Uterus (tissue), 4 donors: ENCODE measurements around the gene N4BP3. TPM values are rescaled to one million over a fixed set of nuclear protein-coding genes. Genes with fewer than 3 reads are reported as not detected.
"Not testable (repeated sequence)": the region's sequence is repeated elsewhere in the genome, so short reads cannot be mapped to it uniquely, and the experiment has no call there.

ENCODE experiments used
- DNase-seq, 2 donors: peaks; one replicate each; pipeline ENCODE4 v3.0.0-alpha.2; 2019 to 2020
- H3K27ac ChIP-seq, 2 donors: fragments of 200-600 bp; sonication (generic); 1 replicate in 1 of 2; 2 replicates in 1 of 2; pipeline ENCODE4 v1.5.1; 2016 to 2018
- H3K27me3 ChIP-seq, 2 donors: fragments of 200-600 bp; sonication (generic); one replicate each; pipeline ENCODE4 v1.5.1; 2018 to 2019; ENCODE audit warnings: control low read depth in 1 of 2
- H3K36me3 ChIP-seq, 2 donors: fragments of 200-600 bp; sonication (generic); one replicate each; pipeline ENCODE4 v1.5.1; 2019; ENCODE audit warnings: control low read depth in 1 of 2
- H3K4me1 ChIP-seq, 2 donors: fragments of 200-600 bp; sonication (generic); one replicate each; pipeline ENCODE4 v1.5.1; 2018 to 2019; ENCODE audit warnings: control low read depth in 1 of 2
- H3K4me3 ChIP-seq, 2 donors: fragments of 200-600 bp; sonication (generic); 1 replicate in 1 of 2; 2 replicates in 1 of 2; pipeline ENCODE4 v1.5.1; 2018 to 2019; ENCODE audit warnings: mild to moderate bottlenecking in 1 of 2
- H3K9me3 ChIP-seq, 2 donors: fragments of 200-600 bp; sonication (generic); one replicate each; pipeline ENCODE4 v1.5.1; 2019; ENCODE audit warnings: control low read depth in 1 of 2
- POLR2A ChIP-seq, 2 donors: fragments of 450-650 bp; IDR thresholded peaks; one replicate each; pipeline ENCODE4 v1.6.1; 2016; ENCODE audit warnings: antibody characterized with exemption in 2 of 2, mild to moderate bottlenecking in 1 of 2, moderate library complexity in 1 of 2
- intact Hi-C: fragments of 100-400 bp; cut with DNase I; formaldehyde crosslinking; loops from one replicate; pipeline ENCODE4 v1.15.1; 2023; ENCODE audit warnings: low total_unique reads
- total RNA-seq, 4 donors: library from RNA; depleted of rRNA in 3 of 4; stranded (reverse); fragments of >200 nt in 3 of 4; gene quantifications; one replicate each; pipeline versions ENCODE4 v1.1.0 to v1.2.4, GENCODE V29; 2014 to 2023
- TF ChIP-seq, protein P1 (sequence below), 4 experiments: fragments of 200-600 bp in 2 of 4; fragments of 450-650 bp in 2 of 4; sonication (generic) in 2 of 4; IDR thresholded peaks; one replicate each; pipeline ENCODE4 v1.5.1; 2016 to 2019; ENCODE audit warnings: antibody characterized with exemption in 4 of 4, mild to moderate bottlenecking in 2 of 4, moderate library complexity in 1 of 4
- donor health status: DM: yes; HTN: yes; CAD: no.

The N4BP3 gene
- total RNA-seq, 4 donors from 2014 or later, result 0.59 to 9.6 (median 1.6) TPM

DNA sequence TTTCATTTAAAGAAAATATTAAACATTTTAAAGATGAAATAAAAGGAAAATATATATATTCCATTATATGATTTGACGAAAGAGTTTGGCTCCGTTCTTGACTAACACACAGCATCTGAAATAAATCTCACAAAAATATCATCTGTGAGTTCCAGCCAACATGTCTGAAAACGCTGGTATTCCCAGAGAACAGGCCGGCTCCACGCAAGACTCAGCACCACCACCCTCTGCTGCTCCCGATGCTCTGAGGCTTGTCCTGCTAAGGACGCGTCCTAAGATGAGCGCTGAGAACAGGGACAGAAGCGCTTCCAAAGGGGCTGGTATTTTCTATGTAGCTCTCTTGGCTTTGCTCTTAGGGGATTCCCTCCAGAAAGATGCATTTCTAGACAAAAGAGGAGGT, 40.6 kb upstream of the N4BP3 start:
- Histone ChIP-seq H3K27me3 (no peaks in the 10 kb centered on the region), H3K36me3 (no peaks in the 10 kb centered on the region), H3K27ac (no peak overlapping the region), H3K4me3 (no peak overlapping the region), H3K4me1 (no peaks in the 10 kb centered on the region), H3K9me3 (no peaks in the 10 kb centered on the region)
- intact Hi-C loops, result loop anchor here (5.0 kb wide), 1 partner anchor 90 kb away; no protein-coding TSS in a partner anchor
- TF ChIP-seq, protein P1, sequence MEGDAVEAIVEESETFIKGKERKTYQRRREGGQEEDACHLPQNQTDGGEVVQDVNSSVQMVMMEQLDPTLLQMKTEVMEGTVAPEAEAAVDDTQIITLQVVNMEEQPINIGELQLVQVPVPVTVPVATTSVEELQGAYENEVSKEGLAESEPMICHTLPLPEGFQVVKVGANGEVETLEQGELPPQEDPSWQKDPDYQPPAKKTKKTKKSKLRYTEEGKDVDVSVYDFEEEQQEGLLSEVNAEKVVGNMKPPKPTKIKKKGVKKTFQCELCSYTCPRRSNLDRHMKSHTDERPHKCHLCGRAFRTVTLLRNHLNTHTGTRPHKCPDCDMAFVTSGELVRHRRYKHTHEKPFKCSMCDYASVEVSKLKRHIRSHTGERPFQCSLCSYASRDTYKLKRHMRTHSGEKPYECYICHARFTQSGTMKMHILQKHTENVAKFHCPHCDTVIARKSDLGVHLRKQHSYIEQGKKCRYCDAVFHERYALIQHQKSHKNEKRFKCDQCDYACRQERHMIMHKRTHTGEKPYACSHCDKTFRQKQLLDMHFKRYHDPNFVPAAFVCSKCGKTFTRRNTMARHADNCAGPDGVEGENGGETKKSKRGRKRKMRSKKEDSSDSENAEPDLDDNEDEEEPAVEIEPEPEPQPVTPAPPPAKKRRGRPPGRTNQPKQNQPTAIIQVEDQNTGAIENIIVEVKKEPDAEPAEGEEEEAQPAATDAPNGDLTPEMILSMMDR (IDR thresholded peaks at IDR 0.05), result no peak
- no peak for TF ChIP-seq POLR2A (IDR thresholded peaks at IDR 0.05)
- no peak for DNase-seq

DNA sequence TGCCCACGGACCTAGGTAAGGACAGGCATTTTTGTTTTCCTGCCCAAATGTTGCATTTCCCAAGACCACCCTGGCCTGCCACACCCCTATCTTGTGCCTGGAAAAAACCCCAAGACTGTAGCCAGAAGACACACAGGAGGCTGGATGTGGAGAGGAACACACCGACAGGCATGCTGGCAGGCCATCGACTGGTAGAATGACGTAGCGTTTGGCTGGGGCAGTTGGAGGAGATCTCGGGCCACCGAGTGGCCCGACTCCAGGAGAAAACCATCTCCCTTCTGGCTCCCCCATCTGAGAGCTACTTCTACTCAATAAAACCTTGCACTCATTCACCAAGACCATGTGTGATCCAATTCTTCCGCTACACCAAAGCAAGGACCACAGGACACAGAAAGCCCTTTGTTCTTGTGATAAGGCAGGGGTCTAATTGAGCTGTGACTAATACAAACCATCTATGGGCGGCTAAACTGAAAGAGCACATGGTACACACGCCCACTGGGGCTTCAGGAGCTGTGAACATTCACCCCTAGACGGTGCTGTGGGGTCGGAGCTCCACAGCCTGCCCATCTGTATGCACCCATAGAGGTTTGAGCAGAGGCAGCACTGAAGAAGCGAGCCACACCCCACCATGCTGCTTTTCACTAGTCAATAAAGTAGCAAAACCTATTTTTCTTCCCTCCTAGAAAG, 38.9 kb upstream of the N4BP3 start:
- Histone ChIP-seq H3K36me3 (no peaks in the 10 kb centered on the region), H3K4me3 (no peak overlapping the region), H3K27ac (no peak overlapping the region), H3K9me3 (no peaks in the 10 kb centered on the region), H3K27me3 (no peaks in the 10 kb centered on the region), H3K4me1 (no peaks in the 10 kb centered on the region)
- TF ChIP-seq POLR2A (IDR thresholded peaks at IDR 0.05), result no peak
- TF ChIP-seq, protein P1 (IDR thresholded peaks at IDR 0.05), result no peak
- intact Hi-C loops, result loop anchor here (5.0 kb wide), 1 partner anchor 88 kb away; no protein-coding TSS in a partner anchor
- no peak for DNase-seq

DNA sequence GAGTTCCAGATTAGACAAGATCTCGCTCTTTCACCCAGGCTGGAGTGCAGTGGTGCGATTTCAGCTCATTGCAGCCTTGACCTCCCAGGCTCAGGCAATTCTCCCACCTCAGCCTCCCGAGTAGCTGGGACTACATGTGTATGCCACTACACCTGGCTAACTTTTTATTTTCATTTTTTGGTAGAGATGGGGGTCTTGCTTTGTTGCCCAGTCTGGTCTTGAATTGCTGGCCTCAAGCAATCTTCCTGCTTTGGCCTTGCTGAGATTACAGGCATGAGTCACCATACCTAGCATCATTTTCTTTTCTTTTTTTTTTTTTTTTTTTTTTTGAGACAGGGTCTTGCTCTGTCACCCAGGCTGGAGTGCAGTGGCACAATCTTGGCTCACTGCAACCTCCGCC, 36.4 kb upstream of the N4BP3 start:
- H3K9me3 ChIP-seq, H3K4me1 ChIP-seq, H3K4me3 ChIP-seq, DNase-seq, H3K27me3 ChIP-seq, H3K27ac ChIP-seq, intact Hi-C loops, H3K36me3 ChIP-seq: not testable (repeated sequence)

DNA sequence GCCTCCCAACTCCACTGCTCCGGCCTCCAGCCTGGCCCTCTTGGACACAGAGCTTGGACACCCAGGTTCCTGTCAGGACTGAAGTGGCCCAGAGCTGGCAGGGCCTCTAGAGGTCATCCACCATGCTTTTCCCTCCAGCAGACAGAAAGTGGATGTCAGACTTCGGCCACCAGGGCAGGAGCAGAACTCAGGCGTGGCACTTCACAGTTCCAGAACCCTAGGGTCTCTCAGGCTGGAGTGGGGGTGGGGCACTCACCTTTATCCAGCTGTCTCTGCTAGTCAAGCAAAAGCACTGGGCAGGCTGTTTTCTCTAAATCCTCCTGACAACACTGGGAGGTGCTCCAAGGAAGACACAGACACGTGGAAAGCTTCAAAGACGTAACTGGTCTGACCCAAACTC, 35.6 kb upstream of the N4BP3 start:
- no peak overlapping the region for H3K4me3 ChIP-seq
- no peaks in the 10 kb centered on the region for H3K36me3 ChIP-seq
- H3K27ac ChIP-seq, result no peak overlapping the region
- H3K4me1 ChIP-seq, result no peaks in the 10 kb centered on the region
- H3K9me3 ChIP-seq, result no peaks in the 10 kb centered on the region
- no peaks in the 10 kb centered on the region for H3K27me3 ChIP-seq
- TF ChIP-seq POLR2A (IDR thresholded peaks at IDR 0.05), result no peak
- TF ChIP-seq, protein P1 (IDR thresholded peaks at IDR 0.05), result no peak
- DNase-seq, result no peak
- intact Hi-C loops, result no loop called here

DNA sequence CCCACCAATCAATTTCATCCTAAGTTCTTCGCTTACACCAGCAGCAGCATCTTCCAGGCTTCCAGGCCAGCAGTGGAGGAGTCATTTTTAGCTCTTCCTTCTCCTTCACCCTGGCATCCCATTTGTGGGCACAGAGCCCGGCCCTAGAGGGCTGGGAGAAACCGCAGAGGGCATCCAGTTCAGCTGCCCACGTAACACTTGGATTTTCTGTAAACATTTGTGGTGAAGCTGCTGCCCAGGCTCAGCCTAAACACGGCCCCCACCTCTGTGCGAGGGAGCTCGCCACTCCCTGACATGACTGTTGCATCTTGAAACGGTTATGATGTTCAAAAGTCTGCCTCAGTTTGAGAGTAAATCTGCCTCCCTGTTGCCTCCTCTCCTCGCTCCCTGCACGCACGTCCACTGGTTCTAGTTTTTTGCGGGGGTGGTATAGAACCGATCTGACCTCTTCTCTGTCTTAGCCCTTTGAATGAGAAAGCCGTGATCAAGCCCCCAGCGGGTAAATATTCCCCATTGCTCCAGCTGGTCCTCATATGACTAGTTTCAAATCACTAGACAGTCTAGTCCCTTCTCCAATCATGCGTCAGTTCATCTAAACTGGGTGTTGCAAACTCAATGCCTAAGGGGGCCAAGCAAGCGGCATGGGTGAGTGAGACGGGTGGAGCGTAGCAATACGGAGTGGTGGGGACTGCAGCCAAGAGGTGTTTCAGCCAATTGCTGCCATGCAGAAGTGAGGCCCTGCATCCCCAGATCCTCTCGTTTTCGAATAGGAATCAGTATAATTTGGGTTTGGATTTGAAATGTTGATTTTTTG, 34.9 kb upstream of the N4BP3 start:
- no peaks in the 10 kb centered on the region for H3K36me3 ChIP-seq
- no peak for DNase-seq
- intact Hi-C loops, result no loop called here
- no peak overlapping the region for H3K4me3 ChIP-seq
- H3K4me1 ChIP-seq, result no peaks in the 10 kb centered on the region
- H3K9me3 ChIP-seq, result no peaks in the 10 kb centered on the region
- H3K27me3 ChIP-seq, result no peaks in the 10 kb centered on the region
- H3K27ac ChIP-seq, result no peak overlapping the region
- TF ChIP-seq, protein P1 (IDR thresholded peaks at IDR 0.05), result no peak
- no peak for TF ChIP-seq POLR2A (IDR thresholded peaks at IDR 0.05)
